ENCODE measurements around the gene HLF. TPM values are rescaled to one million over a fixed set of nuclear protein-coding genes. Genes with fewer than 3 reads are reported as not detected.

Gene HLF
- total RNA-seq, 1 experiment from 2014 or later = 1.3 TPM

DNA sequence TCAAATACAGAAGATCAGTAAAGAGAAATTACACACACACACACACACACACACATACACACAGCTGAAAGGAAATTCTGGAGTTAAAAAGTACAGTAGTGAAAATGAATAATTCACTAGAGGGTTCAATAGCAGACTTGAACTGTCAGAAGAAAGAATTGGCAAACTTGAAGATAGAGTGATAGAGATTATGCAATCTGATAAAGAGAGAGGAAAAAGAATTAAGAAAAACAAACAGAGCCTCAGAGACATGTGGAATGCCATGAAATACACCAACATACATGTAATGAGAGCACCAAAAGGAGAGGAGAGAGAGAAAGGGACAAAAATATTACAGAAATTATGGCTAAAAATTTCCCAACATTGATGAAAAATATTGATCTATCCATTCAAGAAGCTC lies 96.2 kb downstream of the HLF start:
- no peak for DNase-seq
- Mint-ChIP-seq H3K4me3 (ENCODE audit: low read depth, unreplicated experiment) (no peak overlapping the region), H3K36me3 (ENCODE audit: insufficient read depth, unreplicated experiment) (no peaks in the 10 kb centered on the region), H3K27me3 (ENCODE audit: unreplicated experiment) (no peaks in the 10 kb centered on the region), H3K27ac (ENCODE audit: unreplicated experiment) (no peak overlapping the region), H3K4me1 (ENCODE audit: low read depth, unreplicated experiment) (no peaks in the 10 kb centered on the region), H3K9me3 (ENCODE audit: low read depth, unreplicated experiment) (peaks cover 3% of the 10 kb centered on the region)
- CTCF ChIA-PET = no interaction called here
- intact Hi-C loops (cut with micrococcal nuclease; ENCODE audit: unreplicated experiment) = no loop called here
- TF ChIP-seq, protein P1, sequence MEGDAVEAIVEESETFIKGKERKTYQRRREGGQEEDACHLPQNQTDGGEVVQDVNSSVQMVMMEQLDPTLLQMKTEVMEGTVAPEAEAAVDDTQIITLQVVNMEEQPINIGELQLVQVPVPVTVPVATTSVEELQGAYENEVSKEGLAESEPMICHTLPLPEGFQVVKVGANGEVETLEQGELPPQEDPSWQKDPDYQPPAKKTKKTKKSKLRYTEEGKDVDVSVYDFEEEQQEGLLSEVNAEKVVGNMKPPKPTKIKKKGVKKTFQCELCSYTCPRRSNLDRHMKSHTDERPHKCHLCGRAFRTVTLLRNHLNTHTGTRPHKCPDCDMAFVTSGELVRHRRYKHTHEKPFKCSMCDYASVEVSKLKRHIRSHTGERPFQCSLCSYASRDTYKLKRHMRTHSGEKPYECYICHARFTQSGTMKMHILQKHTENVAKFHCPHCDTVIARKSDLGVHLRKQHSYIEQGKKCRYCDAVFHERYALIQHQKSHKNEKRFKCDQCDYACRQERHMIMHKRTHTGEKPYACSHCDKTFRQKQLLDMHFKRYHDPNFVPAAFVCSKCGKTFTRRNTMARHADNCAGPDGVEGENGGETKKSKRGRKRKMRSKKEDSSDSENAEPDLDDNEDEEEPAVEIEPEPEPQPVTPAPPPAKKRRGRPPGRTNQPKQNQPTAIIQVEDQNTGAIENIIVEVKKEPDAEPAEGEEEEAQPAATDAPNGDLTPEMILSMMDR (IDR thresholded peaks at IDR 0.05; ENCODE audit: unreplicated experiment) = no peak
- BruUV-seq (replicated peaks) = no TSS peak

DNA sequence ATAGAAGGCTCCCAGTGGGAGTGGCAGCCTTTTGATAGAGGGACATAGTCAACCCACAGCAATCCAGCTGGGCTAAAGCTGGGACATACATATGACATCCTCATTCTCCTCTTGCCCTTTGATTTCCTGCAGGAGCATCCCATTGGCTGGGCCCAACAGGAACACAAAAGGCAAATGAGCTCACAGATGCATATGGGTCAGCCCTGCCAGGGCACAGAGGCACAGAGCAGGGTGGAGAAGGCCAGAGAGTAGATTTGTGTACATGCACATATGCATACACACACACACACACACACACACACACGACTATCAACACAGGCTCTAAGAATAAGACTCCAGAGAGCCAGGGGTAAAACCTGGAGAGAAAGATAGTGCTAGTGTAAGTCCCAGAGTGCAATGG lies 98.3 kb downstream of the HLF start:
- H3K36me3 Mint-ChIP-seq (ENCODE audit: insufficient read depth, unreplicated experiment) = no peaks in the 10 kb centered on the region
- no TSS peak for BruUV-seq (replicated peaks)
- no peaks in the 10 kb centered on the region for H3K27me3 Mint-ChIP-seq (ENCODE audit: unreplicated experiment)
- H3K9me3 Mint-ChIP-seq (ENCODE audit: low read depth, unreplicated experiment) = peaks cover 3% of the 10 kb centered on the region
- no peak for DNase-seq
- no peak overlapping the region for H3K27ac Mint-ChIP-seq (ENCODE audit: unreplicated experiment)
- intact Hi-C loops (cut with micrococcal nuclease; ENCODE audit: unreplicated experiment) = no loop called here
- H3K4me3 Mint-ChIP-seq (ENCODE audit: low read depth, unreplicated experiment) = no peak overlapping the region
- CTCF ChIA-PET = no interaction called here
- no peaks in the 10 kb centered on the region for H3K4me1 Mint-ChIP-seq (ENCODE audit: low read depth, unreplicated experiment)
- TF ChIP-seq, protein P1 (IDR thresholded peaks at IDR 0.05; ENCODE audit: unreplicated experiment) = no peak

DNA sequence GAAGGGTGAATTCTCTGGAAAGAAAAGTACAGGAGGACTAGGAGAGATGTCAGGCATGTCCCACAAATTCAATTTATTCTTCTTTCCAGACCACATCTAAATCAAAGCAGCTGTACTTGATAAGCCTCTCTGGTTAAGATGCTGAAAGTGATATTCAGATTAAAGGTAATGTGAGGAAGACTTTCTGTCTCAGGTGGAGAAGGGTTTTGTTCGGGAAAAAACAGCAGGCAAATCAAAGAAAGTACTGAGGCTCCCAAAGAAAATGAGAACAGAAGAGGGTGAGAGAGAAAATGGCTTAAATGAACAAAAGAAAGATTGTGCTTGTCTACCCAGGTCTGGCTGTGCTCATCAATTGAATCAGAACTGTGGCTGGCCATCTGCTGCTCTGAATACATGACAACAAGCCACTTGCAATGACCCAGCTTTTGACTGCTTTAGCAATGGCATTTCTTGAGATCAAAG lies 101.3 kb downstream of the HLF start:
- no peak for DNase-seq
- Mint-ChIP-seq H3K27ac (ENCODE audit: unreplicated experiment) (no peak overlapping the region), H3K4me3 (ENCODE audit: low read depth, unreplicated experiment) (no peak overlapping the region), H3K36me3 (ENCODE audit: insufficient read depth, unreplicated experiment) (no peaks in the 10 kb centered on the region), H3K4me1 (ENCODE audit: low read depth, unreplicated experiment) (no peaks in the 10 kb centered on the region), H3K9me3 (ENCODE audit: low read depth, unreplicated experiment) (peaks cover 3% of the 10 kb centered on the region), H3K27me3 (ENCODE audit: unreplicated experiment) (no peaks in the 10 kb centered on the region)
- TF ChIP-seq, protein P1 (IDR thresholded peaks at IDR 0.05; ENCODE audit: unreplicated experiment) = no peak
- intact Hi-C loops (cut with micrococcal nuclease; ENCODE audit: unreplicated experiment) = no loop called here
- CTCF ChIA-PET = no interaction called here
- no TSS peak for BruUV-seq (replicated peaks)

DNA sequence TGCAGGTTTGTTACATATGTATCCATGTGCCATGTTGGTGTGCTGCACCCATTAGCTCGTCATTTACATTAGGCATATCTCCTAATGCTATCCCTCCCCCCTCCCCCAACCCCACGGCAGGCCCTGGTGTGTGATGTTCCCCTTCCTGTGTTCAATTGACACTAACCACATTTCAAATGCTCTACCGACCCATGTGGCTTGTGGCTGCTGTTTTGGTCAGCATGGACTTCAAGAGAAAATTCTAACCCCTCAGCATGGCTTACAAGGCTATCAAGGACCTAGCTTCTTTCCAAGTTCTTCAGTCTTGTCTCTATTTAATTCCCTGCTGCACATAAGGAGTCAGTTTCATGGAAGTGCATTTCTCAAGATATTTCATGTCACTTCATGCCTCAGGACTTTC lies 103.9 kb downstream of the HLF start:
- Mint-ChIP-seq H3K27ac (ENCODE audit: unreplicated experiment) (no peak overlapping the region), H3K4me3 (ENCODE audit: low read depth, unreplicated experiment) (no peak overlapping the region), H3K36me3 (ENCODE audit: insufficient read depth, unreplicated experiment) (no peaks in the 10 kb centered on the region), H3K27me3 (ENCODE audit: unreplicated experiment) (no peaks in the 10 kb centered on the region), H3K9me3 (ENCODE audit: low read depth, unreplicated experiment) (peaks cover 3% of the 10 kb centered on the region), H3K4me1 (ENCODE audit: low read depth, unreplicated experiment) (no peaks in the 10 kb centered on the region)
- CTCF ChIA-PET = no interaction called here
- no peak for DNase-seq
- TF ChIP-seq, protein P1 (IDR thresholded peaks at IDR 0.05; ENCODE audit: unreplicated experiment) = no peak
- no TSS peak for BruUV-seq (replicated peaks)
- intact Hi-C loops (cut with micrococcal nuclease; ENCODE audit: unreplicated experiment) = no loop called here

Other genes starting within 250 kb of the HLF start
- gene MMD, start 156.9 kb downstream of the HLF start, total RNA-seq (2022) = 10.2 and 19.2 TPM in 2 replicates
- not detected in 2 replicates for gene SMIM36, start 246.5 kb downstream of the HLF start, total RNA-seq (2022)